ENCODE data around the gene SLC30A4.

- TF ChIP-seq CTCF (conservative IDR thresholded peaks at IDR 0.05; ENCODE audit: low read length): no peak
- TF ChIP-seq EZH2phosphoT487 (IDR thresholded peaks at IDR 0.05; ENCODE audit: borderline replicate concordance): no peak
Measured at GRCh38 chr15:45471151-45471550, 51.4 kb downstream of the SLC30A4 start.

All from Loucy (cell line).